Measurements from ENCODE around the gene PMM1. TPM values are rescaled to one million over a fixed set of nuclear protein-coding genes. Genes with fewer than 3 reads are reported as not detected.

Gene PMM1
- total RNA-seq, 4 donors from 2014 or later: 38.6 to 182 (median 81.7) TPM

GRCh38 chr22:41598891-41599635 lies 9.4 kb upstream of the PMM1 start:
- TF ChIP-seq CTCF (IDR thresholded peaks at IDR 0.05; ENCODE audit: low read depth): no peak

- TF ChIP-seq CTCF (IDR thresholded peaks at IDR 0.05; ENCODE audit: low read depth): no peak
Observed at GRCh38 chr22:41598081-41598480, 8.4 kb upstream of the PMM1 start.

- TF ChIP-seq CTCF (IDR thresholded peaks at IDR 0.05; ENCODE audit: low read depth): no peak
Observed at GRCh38 chr22:41597635-41597953, 8.0 kb upstream of the PMM1 start.

- no peak for TF ChIP-seq CTCF (IDR thresholded peaks at IDR 0.05; ENCODE audit: low read depth)
Observed at GRCh38 chr22:41596776-41597634, 7.4 kb upstream of the PMM1 start.

GRCh38 chr22:41595703-41596102 lies 6.1 kb upstream of the PMM1 start:
- no peak for TF ChIP-seq CTCF (IDR thresholded peaks at IDR 0.05; ENCODE audit: low read depth)

GRCh38 chr22:41587347-41587723 lies 2.3 kb downstream of the PMM1 start:
- TF ChIP-seq CTCF (IDR thresholded peaks at IDR 0.05; ENCODE audit: low read depth): no peak

- TF ChIP-seq CTCF (IDR thresholded peaks at IDR 0.05; ENCODE audit: low read depth): no peak
Observed at GRCh38 chr22:41585898-41586297, 3.7 kb downstream of the PMM1 start.
